GM19397 (cell line): ENCODE data around the gene DAZ4.
"Not testable (repeated sequence)": the region's sequence is repeated elsewhere in the genome, so short reads cannot be mapped to it uniquely, and the experiment has no call there.

Experiments
- ATAC-seq: cut with Tn5 transposase; IDR thresholded peaks from one replicate; pipeline ENCODE4 v1.9.1; 2021; ENCODE audit warnings: mild to moderate bottlenecking, moderate library complexity; ENCODE audit not compliant: unreplicated experiment

DAZ4 gene

GRCh38 chrY:24833619-24834018 is at the start of gene DAZ4:
TSS of gene DAZ4 (plus strand) at chrY:24833919. CDS start at chrY:24834127, 208 bp downstream.
- not testable (repeated sequence) for ATAC-seq

GRCh38 chrY:24813293-24813692 is 20.4 kb upstream of the DAZ4 start, which contains the start of gene DAZ3:
TSS of gene DAZ3 (minus strand) at chrY:24813393. CDS start at chrY:24813185, 208 bp downstream.
- ATAC-seq: not testable (repeated sequence)

- ATAC-seq: not testable (repeated sequence)
Measured at GRCh38 chrY:24821836-24822235, 11.9 kb upstream of the DAZ4 start.

- ATAC-seq: not testable (repeated sequence)
Measured at GRCh38 chrY:24824184-24824879, 9.4 kb upstream of the DAZ4 start.

GRCh38 chrY:24825069-24825468 is 8.7 kb upstream of the DAZ4 start:
- ATAC-seq: not testable (repeated sequence)
